GM12801 (cell line): Measurements from ENCODE around the gene HOOK2.

Experiments
- CTCF ChIP-seq: IDR thresholded peaks from one replicate; pipeline ENCODE4 v1.5.1; 2011; ENCODE audit warnings: control low read depth; ENCODE audit not compliant: insufficient read length; ENCODE audit errors: extremely low read depth

HOOK2 gene

GRCh38 chr19:12794971-12795381 is 19.6 kb upstream of the HOOK2 start:
- no peak for TF ChIP-seq CTCF

GRCh38 chr19:12794196-12794941 is 19.0 kb upstream of the HOOK2 start:
- TF ChIP-seq CTCF = no peak

GRCh38 chr19:12793290-12794195 is 18.2 kb upstream of the HOOK2 start:
- TF ChIP-seq CTCF = no peak

- no peak for TF ChIP-seq CTCF
These were observed 17.5 kb upstream of the HOOK2 start for GRCh38 chr19:12792853-12793289.

- no peak for TF ChIP-seq CTCF
These were observed 16.9 kb upstream of the HOOK2 start for GRCh38 chr19:12792051-12792852.

- no peak for TF ChIP-seq CTCF
These were observed 16.1 kb upstream of the HOOK2 start, which contains the start of gene JUNB for GRCh38 chr19:12791345-12792050. TSS of gene JUNB (plus strand) at chr19:12791486. CDS start at chr19:12791772, 286 bp downstream.
